ENCODE results near the gene C5AR1. TPM values are rescaled to one million over a fixed set of nuclear protein-coding genes. Genes with fewer than 3 reads are reported as not detected.
"Not testable (repeated sequence)": the region's sequence is repeated elsewhere in the genome, so short reads cannot be mapped to it uniquely, and the experiment has no call there.

Gene C5AR1
- polyA plus RNA-seq, 3 donors = 143 to 1,132 (median 320) TPM

GRCh38 chr19:47274891-47275761 lies 34.5 kb upstream of the C5AR1 start:
- Histone ChIP-seq H3K79me2 (ENCODE audit: insufficient read depth, low read length) (peaks cover 3% of the 10 kb centered on the region), H3K4me2 (replicated peaks; ENCODE audit: extremely low read depth, low read length, poor library complexity, severe bottlenecking) (peak overlapping the region; percentile 93), H2AFZ (ENCODE audit: insufficient read depth, low read depth, low read length, poor library complexity, severe bottlenecking) (peak overlapping the region; percentile 35), H3K9me3 (replicated peaks in 1 of 2; ENCODE audit: control insufficient read depth in 1 of 2, insufficient read depth in 1 of 2, low read length in 2 of 2) (no peaks in the 10 kb centered on the region), H4K20me1 (ENCODE audit: insufficient read depth, low read length) (peaks cover 14% of the 10 kb centered on the region), H3K36me3 (replicated peaks in 1 of 2; ENCODE audit: control insufficient read depth in 1 of 2, insufficient read depth in 2 of 2, low read length in 2 of 2) (peaks cover 15 to 17% of the 10 kb centered on the region in 2 donors), H3K27ac (ENCODE audit: low read depth in 1 of 2, low read length in 2 of 2) (no peak overlapping the region), H3K4me1 (ENCODE audit: control insufficient read depth in 1 of 2, insufficient read depth in 2 of 2, low read length in 2 of 2) (peaks cover 15 to 34% of the 10 kb centered on the region in 2 donors), H3K27me3 (ENCODE audit: control insufficient read depth in 2 of 2, insufficient read depth in 2 of 2, low read length in 2 of 2) (peaks cover 0 to 3% of the 10 kb centered on the region in 2 donors), H3K4me3 (replicated peaks in 1 of 3; ENCODE audit: low read depth in 2 of 3, low read length in 3 of 3) (peak overlapping the region; percentile 13 to 74 (median 26)), H3K9ac (ENCODE audit: insufficient read depth, low read length, poor library complexity, severe bottlenecking) (peak overlapping the region; percentile 57)
- intact Hi-C loops (cut with micrococcal nuclease) = loop anchor here (1.0 to 10.0 kb wide), 6 partner anchors 18 to 470 kb away; partner anchors contain the start of genes KPTN (in 1 of the 2), NAPA (in 1 of the 2) and NOP53 (in 1 of the 2)
- Mint-ChIP-seq H3K36me3 (peaks cover 22 to 46% of the 10 kb centered on the region in 2 donors), H3K9me3 (no peaks in the 10 kb centered on the region), H3K27me3 (ENCODE audit: low read depth in 3 of 3) (peaks cover 2 to 11% (median 5%) of the 10 kb centered on the region in 3 donors), H3K4me1 (peaks cover 32% of the 10 kb centered on the region), H3K4me3 (peak overlapping the region; percentile 76 to 81), H3K27ac (peak overlapping the region in 3 of 7 donors; percentile 57 to 88 (median 78))
- no peak for TF ChIP-seq CTCF (IDR thresholded peaks at IDR 0.05)
- WGBS (ENCODE audit: insufficient coverage) = 10% methylated on average over 82 of the region's 82 CpGs
- no peak for DNase-seq

GRCh38 chr19:47275791-47276461 lies 33.7 kb upstream of the C5AR1 start:
- H2AFZ ChIP-seq (ENCODE audit: insufficient read depth, low read depth, low read length, poor library complexity, severe bottlenecking) = no peak overlapping the region
- peaks cover 7 to 9% of the 10 kb centered on the region in 2 donors for H3K36me3 ChIP-seq (replicated peaks in 1 of 2; ENCODE audit: control insufficient read depth in 1 of 2, insufficient read depth in 2 of 2, low read length in 2 of 2)
- no peak for DNase-seq
- H3K79me2 ChIP-seq (ENCODE audit: insufficient read depth, low read length) = peaks cover 3% of the 10 kb centered on the region
- H3K36me3 Mint-ChIP-seq = peaks cover 14 to 38% of the 10 kb centered on the region in 2 donors
- TF ChIP-seq CTCF (IDR thresholded peaks at IDR 0.05) = no peak
- H4K20me1 ChIP-seq (ENCODE audit: insufficient read depth, low read length) = peaks cover 14% of the 10 kb centered on the region
- H3K27ac Mint-ChIP-seq = peak overlapping the region in 4 of 7 donors; percentile 42 to 88 (median 68)
- peak overlapping the region; percentile 76 to 81 for H3K4me3 Mint-ChIP-seq
- peak overlapping the region; percentile 57 for H3K9ac ChIP-seq (ENCODE audit: insufficient read depth, low read length, poor library complexity, severe bottlenecking)
- peaks cover 15 to 34% of the 10 kb centered on the region in 2 donors for H3K4me1 ChIP-seq (ENCODE audit: control insufficient read depth in 1 of 2, insufficient read depth in 2 of 2, low read length in 2 of 2)
- WGBS (ENCODE audit: insufficient coverage) = 93% methylated on average over 11 of the region's 13 CpGs
- peaks cover 0 to 3% of the 10 kb centered on the region in 2 donors for H3K27me3 ChIP-seq (ENCODE audit: control insufficient read depth in 2 of 2, insufficient read depth in 2 of 2, low read length in 2 of 2)
- H3K4me1 Mint-ChIP-seq = peaks cover 32% of the 10 kb centered on the region
- no peaks in the 10 kb centered on the region for H3K9me3 Mint-ChIP-seq
- H3K27me3 Mint-ChIP-seq (ENCODE audit: low read depth in 3 of 3) = peaks cover 2 to 11% (median 5%) of the 10 kb centered on the region in 3 donors
- no peaks in the 10 kb centered on the region for H3K9me3 ChIP-seq (replicated peaks in 1 of 2; ENCODE audit: control insufficient read depth in 1 of 2, insufficient read depth in 1 of 2, low read length in 2 of 2)
- H3K27ac ChIP-seq (ENCODE audit: low read depth in 1 of 2, low read length in 2 of 2) = no peak overlapping the region
- peak overlapping the region in 1 of 3 experiments; percentile 74 for H3K4me3 ChIP-seq (replicated peaks in 1 of 3; ENCODE audit: low read depth in 2 of 3, low read length in 3 of 3)
- H3K4me2 ChIP-seq (replicated peaks; ENCODE audit: extremely low read depth, low read length, poor library complexity, severe bottlenecking) = peak overlapping the region; percentile 93
- intact Hi-C loops (cut with micrococcal nuclease) = loop anchor here (10.0 kb wide), 4 partner anchors 239 to 469 kb away; partner anchors contain the start of genes NAPA (in 1 of the 2) and NOP53 (in 1 of the 2)

- not testable (repeated sequence) for H3K9me3 Mint-ChIP-seq; DNase-seq; H3K79me2 ChIP-seq (ENCODE audit: insufficient read depth, low read length); H3K27me3 ChIP-seq (ENCODE audit: control insufficient read depth in 2 of 2, insufficient read depth in 2 of 2, low read length in 2 of 2); H3K4me2 ChIP-seq (replicated peaks; ENCODE audit: extremely low read depth, low read length, poor library complexity, severe bottlenecking); H3K9me3 ChIP-seq (replicated peaks in 1 of 2; ENCODE audit: control insufficient read depth in 1 of 2, insufficient read depth in 1 of 2, low read length in 2 of 2); H2AFZ ChIP-seq (ENCODE audit: insufficient read depth, low read depth, low read length, poor library complexity, severe bottlenecking); H3K4me3 Mint-ChIP-seq; H3K36me3 ChIP-seq (replicated peaks in 1 of 2; ENCODE audit: control insufficient read depth in 1 of 2, insufficient read depth in 2 of 2, low read length in 2 of 2); H3K4me3 ChIP-seq (replicated peaks in 1 of 3; ENCODE audit: low read depth in 2 of 3, low read length in 3 of 3); H3K27ac Mint-ChIP-seq; H3K9ac ChIP-seq (ENCODE audit: insufficient read depth, low read length, poor library complexity, severe bottlenecking); H3K27ac ChIP-seq (ENCODE audit: low read depth in 1 of 2, low read length in 2 of 2)
- peaks cover 15 to 33% of the 10 kb centered on the region in 2 donors for H3K4me1 ChIP-seq (ENCODE audit: control insufficient read depth in 1 of 2, insufficient read depth in 2 of 2, low read length in 2 of 2)
- H3K36me3 Mint-ChIP-seq = peaks cover 10 to 32% of the 10 kb centered on the region in 2 donors
- peaks cover 2 to 11% (median 5%) of the 10 kb centered on the region in 3 donors for H3K27me3 Mint-ChIP-seq (ENCODE audit: low read depth in 3 of 3)
- no CpG with 5 or more reads among the region's 3 CpGs for WGBS (ENCODE audit: insufficient coverage)
- intact Hi-C loops (cut with micrococcal nuclease) = loop anchor here (10.0 kb wide), 4 partner anchors 238 to 468 kb away; partner anchors contain the start of genes NAPA (in 1 of the 2) and NOP53 (in 1 of the 2)
- peaks cover 14% of the 10 kb centered on the region for H4K20me1 ChIP-seq (ENCODE audit: insufficient read depth, low read length)
- peaks cover 30% of the 10 kb centered on the region for H3K4me1 Mint-ChIP-seq
These were observed 33.1 kb upstream of the C5AR1 start for GRCh38 chr19:47276513-47276912.
